Mesenchymal stem cell (in vitro differentiated cells and primary cell): Measurements from ENCODE around the gene ATIC.

ENCODE experiments used
- DNase-seq: peaks from one replicate; pipeline ENCODE4 v3.0.0-alpha.2; 2013
- H2AFZ ChIP-seq: one replicate; pipeline ENCODE4 v1.6.1; 2013; ENCODE audit warnings: low read depth, mild to moderate bottlenecking, control low read depth, inconsistent platforms, low read length, moderate library complexity
- H2AK5ac ChIP-seq: 2 replicates; pipeline ENCODE4 v1.6.1; 2013; ENCODE audit warnings: low read length, moderate library complexity, mild to moderate bottlenecking, inconsistent platforms; ENCODE audit not compliant: severe bottlenecking
- H2BK120ac ChIP-seq: one replicate; pipeline ENCODE4 v1.6.1; 2013; ENCODE audit warnings: low read depth, mild to moderate bottlenecking, inconsistent platforms, low read length, moderate library complexity
- H2BK12ac ChIP-seq, 2 experiments: one replicate each; pipeline ENCODE4 v1.6.1; 2013; ENCODE audit warnings: inconsistent platforms in 2 of 2, low read length in 2 of 2, mild to moderate bottlenecking in 2 of 2, moderate library complexity in 2 of 2, control low read depth in 1 of 2
- H2BK15ac ChIP-seq: one replicate; pipeline ENCODE4 v1.6.1; 2013; ENCODE audit warnings: mild to moderate bottlenecking, low read depth, inconsistent platforms; ENCODE audit not compliant: poor library complexity, severe bottlenecking
- H2BK5ac ChIP-seq: 2 replicates; pipeline ENCODE4 v1.6.1; 2013; ENCODE audit warnings: low read depth, mild to moderate bottlenecking, low read length, control low read depth, inconsistent platforms; ENCODE audit not compliant: poor library complexity, severe bottlenecking
- H3K14ac ChIP-seq, 2 experiments: one replicate each; pipeline ENCODE4 v1.6.1; 2013; ENCODE audit warnings: inconsistent platforms in 2 of 2, low read length in 2 of 2, control low read depth in 1 of 2, mild to moderate bottlenecking in 1 of 2, moderate library complexity in 1 of 2
- H3K18ac ChIP-seq, 2 experiments: one replicate each; pipeline ENCODE4 v1.6.1; 2013; ENCODE audit warnings: inconsistent platforms in 2 of 2, low read length in 2 of 2, control low read depth in 1 of 2, low read depth in 1 of 2, mild to moderate bottlenecking in 1 of 2
- H3K23ac ChIP-seq, 2 experiments: one replicate each; pipeline ENCODE4 v1.6.1; 2013; ENCODE audit warnings: inconsistent platforms in 2 of 2, low read length in 2 of 2, mild to moderate bottlenecking in 2 of 2, moderate library complexity in 2 of 2, control low read depth in 1 of 2
- H3K27ac ChIP-seq: 2 replicates; pipeline ENCODE4 v1.5.1; 2013; ENCODE audit warnings: mild to moderate bottlenecking, moderate library complexity, low read length, control low read depth, inconsistent platforms; ENCODE audit not compliant: poor library complexity, severe bottlenecking
- H3K27me3 ChIP-seq, 2 experiments: 2 replicates each; pipeline versions ENCODE4 v1.6.1 to v1.7.0; 2013; ENCODE audit warnings: low read length in 2 of 2, mild to moderate bottlenecking in 2 of 2, moderate library complexity in 2 of 2, control low read depth in 1 of 2, inconsistent platforms in 1 of 2; ENCODE audit not compliant: control insufficient read depth in 1 of 2, insufficient read depth in 1 of 2
- H3K36me3 ChIP-seq, 2 experiments: 2 replicates each; pipeline versions ENCODE4 v1.6.1 to v1.7.0; 2013; ENCODE audit warnings: low read length in 2 of 2, control low read depth in 1 of 2, inconsistent platforms in 1 of 2, low read depth in 1 of 2, mild to moderate bottlenecking in 1 of 2; ENCODE audit not compliant: insufficient read depth in 2 of 2, control insufficient read depth in 1 of 2
- H3K4ac ChIP-seq, 2 experiments: one replicate each; pipeline ENCODE4 v1.6.1; 2013; ENCODE audit warnings: inconsistent platforms in 2 of 2, low read length in 2 of 2, mild to moderate bottlenecking in 2 of 2, moderate library complexity in 2 of 2, control low read depth in 1 of 2, low read depth in 1 of 2
- H3K4me1 ChIP-seq: 2 replicates; pipeline ENCODE4 v1.6.1; 2013; ENCODE audit warnings: low read depth, low read length, control low read depth; ENCODE audit not compliant: control insufficient read depth, insufficient read depth
- H3K4me2 ChIP-seq: 2 replicates; pipeline ENCODE4 v1.6.1; 2013; ENCODE audit warnings: low read length, mild to moderate bottlenecking, inconsistent platforms; ENCODE audit not compliant: poor library complexity, severe bottlenecking
- H3K4me3 ChIP-seq, 2 experiments: 2 replicates each; pipeline versions ENCODE4 v1.5.1 to v1.7.0; 2013; ENCODE audit warnings: low read length in 2 of 2, mild to moderate bottlenecking in 2 of 2, control low read depth in 1 of 2, low read depth in 1 of 2; ENCODE audit not compliant: insufficient read depth in 1 of 2
- H3K79me1 ChIP-seq: replicated peaks from 2 replicates; pipeline ENCODE4 v1.6.1; 2013; ENCODE audit warnings: mild to moderate bottlenecking, control low read depth, low read length, inconsistent platforms; ENCODE audit not compliant: poor library complexity, severe bottlenecking
- H3K9ac ChIP-seq: 2 replicates; pipeline ENCODE4 v1.7.0; 2013; ENCODE audit warnings: mild to moderate bottlenecking, low read length, moderate library complexity
- H3K9me3 ChIP-seq: 2 replicates; pipeline ENCODE4 v1.7.0; 2013; ENCODE audit warnings: mild to moderate bottlenecking, low read length; ENCODE audit not compliant: control insufficient read depth
- H4K8ac ChIP-seq: one replicate; pipeline ENCODE4 v1.6.1; 2013; ENCODE audit warnings: inconsistent platforms, mild to moderate bottlenecking, low read length, moderate library complexity
- H4K91ac ChIP-seq: one replicate; pipeline ENCODE4 v1.6.1; 2013; ENCODE audit warnings: mild to moderate bottlenecking, low read length, inconsistent platforms
- WGBS: methylation state at CpG from one replicate; pipeline ENCODE4 v1.1.7; 2013; ENCODE audit warnings: mixed read lengths; 5-methylcytosine and 5-hydroxymethylcytosine counted together

Gene ATIC

DNA sequence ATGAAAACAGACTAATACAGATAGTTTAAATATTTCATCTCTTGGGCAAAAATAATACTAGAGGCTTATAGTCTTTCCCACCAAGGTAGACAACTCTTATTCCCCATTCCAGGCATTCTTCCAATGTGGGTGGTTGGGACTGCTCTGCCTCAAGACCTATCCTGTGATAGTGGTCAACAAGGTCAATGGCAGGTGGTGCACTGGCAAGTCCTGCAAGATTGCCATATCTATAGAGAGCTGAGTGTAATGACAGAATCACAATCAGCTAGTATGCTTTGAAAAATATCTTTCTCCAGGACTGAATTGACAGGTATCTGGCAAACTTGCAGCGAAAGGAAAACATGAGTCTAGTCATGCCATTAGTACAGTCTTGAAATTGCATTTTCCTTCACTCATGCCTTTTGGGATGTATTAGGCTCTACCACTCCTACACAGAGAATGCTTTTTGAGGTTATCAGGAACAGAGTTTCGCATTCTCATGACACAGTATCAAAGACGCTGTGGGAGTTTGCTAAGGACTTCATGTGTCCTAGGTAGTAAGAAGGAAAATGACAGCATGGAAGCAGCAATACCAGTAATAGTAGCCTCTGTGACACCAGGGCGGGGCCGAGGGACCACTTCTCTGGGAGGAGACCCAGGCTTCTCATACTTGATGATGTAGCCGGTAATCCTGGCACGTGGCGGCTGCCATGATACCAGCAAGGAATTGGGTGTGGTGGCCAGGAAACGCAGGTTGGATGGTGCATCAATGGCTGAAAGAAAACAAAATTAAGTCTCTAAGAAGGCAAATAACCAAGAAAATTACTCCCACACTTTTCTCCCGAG is 63.0 kb downstream of the ATIC start:
- Histone ChIP-seq H3K27ac (peak overlapping the region; percentile 73), H3K14ac (no peak overlapping the region), H3K4me1 (peaks cover 9% of the 10 kb centered on the region), H3K4me2 (no peak overlapping the region), H3K9ac (peak overlapping the region; percentile 11), H4K91ac (no peak overlapping the region), H2AFZ (no peak overlapping the region), H3K36me3 (peaks cover 57 to 99% of the 10 kb centered on the region in 2 experiments), H2BK120ac (no peak overlapping the region), H3K18ac (no peak overlapping the region), H3K27me3 (no peaks in the 10 kb centered on the region), H2BK12ac (no peak overlapping the region), H3K4ac (no peak overlapping the region), H2BK5ac (no peak overlapping the region), H3K23ac (no peak overlapping the region), H3K79me1 (no peaks in the 10 kb centered on the region), H2BK15ac (no peak overlapping the region), H2AK5ac (no peak overlapping the region), H4K8ac (no peak overlapping the region), H3K4me3 (no peak overlapping the region), H3K9me3 (no peaks in the 10 kb centered on the region)
- DNase-seq, result no peak
- 94% methylated on average over 10 of the region's 10 CpGs for WGBS

DNA sequence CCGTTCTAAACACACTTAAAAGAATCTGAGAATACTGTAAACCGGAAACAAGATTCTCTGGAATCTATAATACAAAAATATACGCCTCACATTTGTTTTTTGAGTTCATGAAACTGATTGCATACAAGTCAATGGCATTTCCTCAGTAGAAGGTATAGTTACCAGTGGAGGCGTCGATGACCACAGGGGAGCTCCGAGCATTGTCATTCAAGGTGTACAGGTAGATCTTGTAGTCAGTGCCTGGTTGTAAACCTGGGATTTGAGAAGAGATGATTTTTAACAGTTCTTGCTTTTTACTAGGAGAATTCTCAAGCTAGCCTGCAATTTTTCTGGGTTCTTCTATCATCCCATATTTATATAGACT is 63.6 kb downstream of the ATIC start:
- WGBS, result 93% methylated on average over 6 of the region's 6 CpGs
- no peak overlapping the region for H2BK5ac ChIP-seq
- no peak overlapping the region for H2BK120ac ChIP-seq
- no peak overlapping the region for H3K18ac ChIP-seq
- H2AK5ac ChIP-seq, result no peak overlapping the region
- no peak overlapping the region for H2BK12ac ChIP-seq
- no peak overlapping the region for H4K91ac ChIP-seq
- H3K27ac ChIP-seq, result peak overlapping the region; percentile 41
- H4K8ac ChIP-seq, result no peak overlapping the region
- no peak overlapping the region for H3K4ac ChIP-seq
- H3K79me1 ChIP-seq, result no peaks in the 10 kb centered on the region
- H3K36me3 ChIP-seq, result peaks cover 55 to 99% of the 10 kb centered on the region in 2 experiments
- H3K9ac ChIP-seq, result peak overlapping the region; percentile 11
- H3K4me2 ChIP-seq, result no peak overlapping the region
- no peak overlapping the region for H3K14ac ChIP-seq
- no peak overlapping the region for H2AFZ ChIP-seq
- H2BK15ac ChIP-seq, result no peak overlapping the region
- H3K23ac ChIP-seq, result no peak overlapping the region
- H3K9me3 ChIP-seq, result no peaks in the 10 kb centered on the region
- no peak overlapping the region for H3K4me3 ChIP-seq
- H3K27me3 ChIP-seq, result no peaks in the 10 kb centered on the region
- no peak for DNase-seq
- peaks cover 7% of the 10 kb centered on the region for H3K4me1 ChIP-seq

DNA sequence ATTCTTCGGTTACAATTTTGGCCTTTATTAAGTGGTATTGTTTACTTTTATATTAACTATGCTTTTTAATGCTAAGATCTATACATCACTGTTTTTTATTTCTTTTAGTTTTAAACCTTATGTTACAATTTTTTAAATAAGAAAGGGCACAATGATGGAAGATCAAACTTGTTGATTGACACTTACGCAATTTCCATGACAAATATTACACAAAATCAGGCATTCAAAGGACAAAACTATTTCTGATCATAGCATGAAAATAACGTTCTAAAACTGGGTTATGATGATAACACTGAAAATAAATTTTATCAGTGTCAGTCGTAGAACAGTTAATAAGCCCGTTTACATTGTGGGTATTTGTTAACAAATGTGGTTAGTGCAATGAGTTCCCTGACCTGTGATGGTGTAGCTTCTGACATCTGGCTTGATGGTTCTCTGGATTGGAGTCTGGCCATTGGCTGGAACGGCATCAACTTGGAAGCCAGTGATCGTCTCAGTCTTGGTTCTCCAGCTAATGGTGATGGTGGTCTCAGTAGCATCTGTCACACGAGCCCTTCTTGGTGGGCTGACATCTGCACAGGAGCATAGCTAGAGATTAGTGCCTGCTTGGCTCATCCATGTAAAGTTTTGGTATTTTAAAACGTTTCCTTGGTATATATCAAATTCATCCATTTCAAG is 64.4 kb downstream of the ATIC start:
- no peak overlapping the region for H3K4me3 ChIP-seq
- no peak overlapping the region for H3K4ac ChIP-seq
- H3K36me3 ChIP-seq, result peaks cover 54 to 100% of the 10 kb centered on the region in 2 experiments
- H3K9me3 ChIP-seq, result no peaks in the 10 kb centered on the region
- 91% methylated on average over 6 of the region's 9 CpGs for WGBS
- peak overlapping the region; percentile 21 for H3K27ac ChIP-seq
- no peak overlapping the region for H2AK5ac ChIP-seq
- no peak overlapping the region for H2BK15ac ChIP-seq
- no peak overlapping the region for H2BK12ac ChIP-seq
- H4K91ac ChIP-seq, result no peak overlapping the region
- no peak for DNase-seq
- H3K23ac ChIP-seq, result no peak overlapping the region
- H3K79me1 ChIP-seq, result no peaks in the 10 kb centered on the region
- H2BK120ac ChIP-seq, result no peak overlapping the region
- H2AFZ ChIP-seq, result no peak overlapping the region
- H3K4me1 ChIP-seq, result peaks cover 8% of the 10 kb centered on the region
- no peaks in the 10 kb centered on the region for H3K27me3 ChIP-seq
- no peak overlapping the region for H3K4me2 ChIP-seq
- H2BK5ac ChIP-seq, result no peak overlapping the region
- no peak overlapping the region for H4K8ac ChIP-seq
- no peak overlapping the region for H3K14ac ChIP-seq
- no peak overlapping the region for H3K18ac ChIP-seq
- peak overlapping the region; percentile 11 for H3K9ac ChIP-seq

DNA sequence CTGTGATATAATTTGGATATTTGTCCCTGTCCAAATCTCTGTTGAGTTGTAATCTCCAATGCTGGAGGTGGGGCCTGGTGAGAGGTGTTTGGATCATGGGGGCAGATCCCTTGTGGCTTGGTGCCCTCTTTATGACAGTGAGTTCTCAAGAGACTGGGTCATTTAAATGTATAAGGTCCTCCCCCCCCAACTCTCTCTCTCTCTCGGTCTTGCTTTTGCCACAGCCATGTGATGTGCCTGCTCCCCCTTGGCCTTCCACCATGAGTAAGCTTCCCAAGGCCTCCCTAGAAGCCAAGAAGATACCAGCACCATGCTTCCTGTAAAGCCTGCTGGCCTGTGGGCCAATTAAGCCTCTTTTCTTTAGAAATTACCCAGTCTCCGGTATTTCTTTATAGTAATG is 65.4 kb downstream of the ATIC start:
- H2AFZ ChIP-seq, result no peak overlapping the region
- no peak overlapping the region for H3K4ac ChIP-seq
- no peak overlapping the region for H2BK5ac ChIP-seq
- no peak overlapping the region for H2AK5ac ChIP-seq
- H3K14ac ChIP-seq, result no peak overlapping the region
- H3K23ac ChIP-seq, result no peak overlapping the region
- no peaks in the 10 kb centered on the region for H3K9me3 ChIP-seq
- H4K91ac ChIP-seq, result no peak overlapping the region
- 75% methylated on average over 1 of the region's 2 CpGs for WGBS
- no peak overlapping the region for H2BK12ac ChIP-seq
- DNase-seq, result no peak
- H3K4me2 ChIP-seq, result no peak overlapping the region
- H3K18ac ChIP-seq, result no peak overlapping the region
- peak overlapping the region; percentile 11 for H3K9ac ChIP-seq
- no peak overlapping the region for H4K8ac ChIP-seq
- H3K36me3 ChIP-seq, result peaks cover 54 to 100% of the 10 kb centered on the region in 2 experiments
- peaks cover 8% of the 10 kb centered on the region for H3K4me1 ChIP-seq
- H3K79me1 ChIP-seq, result no peaks in the 10 kb centered on the region
- peak overlapping the region; percentile 63 for H3K27ac ChIP-seq
- H3K27me3 ChIP-seq, result no peaks in the 10 kb centered on the region
- no peak overlapping the region for H2BK15ac ChIP-seq
- no peak overlapping the region for H2BK120ac ChIP-seq
- no peak overlapping the region for H3K4me3 ChIP-seq
